ES-I3 (cell line): ENCODE measurements around the gene DNAAF5.

Experiments
- H3K36me3 ChIP-seq: 2 replicates; pipeline ENCODE4 v1.6.1; 2013; ENCODE audit warnings: mild to moderate bottlenecking, low read length, control low read depth, moderate library complexity; ENCODE audit not compliant: insufficient read depth
- H3K4me1 ChIP-seq: 2 replicates; pipeline ENCODE4 v1.6.1; 2013; ENCODE audit warnings: mild to moderate bottlenecking, control low read depth, low read length; ENCODE audit not compliant: insufficient read depth
- H3K9ac ChIP-seq: 2 replicates; pipeline ENCODE4 v1.6.1; 2013; ENCODE audit warnings: low read depth, mild to moderate bottlenecking, low read length, moderate library complexity
- H3K9me3 ChIP-seq: 2 replicates; pipeline ENCODE4 v1.6.1; 2013; ENCODE audit warnings: mild to moderate bottlenecking, low read length, moderate library complexity; ENCODE audit not compliant: control insufficient read depth, insufficient read depth

The DNAAF5 gene

DNA sequence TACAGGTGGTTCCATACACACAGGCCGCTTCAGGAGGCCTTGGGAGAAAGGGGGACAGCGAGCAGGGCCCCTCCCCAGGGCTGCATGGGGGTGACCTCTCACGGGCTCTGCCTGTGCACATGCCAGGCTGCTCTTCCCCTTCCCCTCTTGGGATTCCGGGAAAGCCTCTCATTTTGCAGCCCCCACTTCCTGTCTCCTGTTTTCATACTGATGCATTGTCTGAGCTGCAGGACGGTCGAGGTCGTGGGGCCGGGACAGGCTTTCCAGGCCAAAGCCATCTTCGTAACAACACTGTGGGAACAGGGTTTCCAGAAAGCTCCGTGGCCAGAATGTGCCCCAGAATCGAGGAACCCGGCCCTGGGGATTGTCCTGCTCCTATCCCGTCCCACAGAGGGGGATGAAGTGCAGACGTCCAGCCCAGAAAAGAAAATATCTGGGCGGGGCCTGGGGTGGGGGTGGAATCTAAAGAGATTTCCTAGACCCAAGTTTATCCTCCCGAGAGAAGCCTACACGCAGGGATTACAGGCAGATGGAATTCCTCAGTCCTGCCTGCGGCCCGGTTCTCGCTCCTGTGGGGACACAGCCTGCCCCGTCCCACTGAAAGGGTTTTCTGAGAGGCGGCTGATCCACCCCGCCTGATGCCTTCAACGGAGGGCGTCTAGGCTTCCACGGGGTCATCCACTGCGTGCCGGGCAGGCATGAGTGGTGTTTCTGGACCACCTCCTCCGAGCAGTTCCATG is 29.5 kb upstream of the DNAAF5 start:
- peaks cover 3% of the 10 kb centered on the region; the same call in 1 of the 2 replicates for H3K36me3 ChIP-seq
- no peak overlapping the region for H3K9ac ChIP-seq
- no peaks in the 10 kb centered on the region for H3K9me3 ChIP-seq
- H3K4me1 ChIP-seq: no peaks in the 10 kb centered on the region; the same call in 1 of the 2 replicates

DNA sequence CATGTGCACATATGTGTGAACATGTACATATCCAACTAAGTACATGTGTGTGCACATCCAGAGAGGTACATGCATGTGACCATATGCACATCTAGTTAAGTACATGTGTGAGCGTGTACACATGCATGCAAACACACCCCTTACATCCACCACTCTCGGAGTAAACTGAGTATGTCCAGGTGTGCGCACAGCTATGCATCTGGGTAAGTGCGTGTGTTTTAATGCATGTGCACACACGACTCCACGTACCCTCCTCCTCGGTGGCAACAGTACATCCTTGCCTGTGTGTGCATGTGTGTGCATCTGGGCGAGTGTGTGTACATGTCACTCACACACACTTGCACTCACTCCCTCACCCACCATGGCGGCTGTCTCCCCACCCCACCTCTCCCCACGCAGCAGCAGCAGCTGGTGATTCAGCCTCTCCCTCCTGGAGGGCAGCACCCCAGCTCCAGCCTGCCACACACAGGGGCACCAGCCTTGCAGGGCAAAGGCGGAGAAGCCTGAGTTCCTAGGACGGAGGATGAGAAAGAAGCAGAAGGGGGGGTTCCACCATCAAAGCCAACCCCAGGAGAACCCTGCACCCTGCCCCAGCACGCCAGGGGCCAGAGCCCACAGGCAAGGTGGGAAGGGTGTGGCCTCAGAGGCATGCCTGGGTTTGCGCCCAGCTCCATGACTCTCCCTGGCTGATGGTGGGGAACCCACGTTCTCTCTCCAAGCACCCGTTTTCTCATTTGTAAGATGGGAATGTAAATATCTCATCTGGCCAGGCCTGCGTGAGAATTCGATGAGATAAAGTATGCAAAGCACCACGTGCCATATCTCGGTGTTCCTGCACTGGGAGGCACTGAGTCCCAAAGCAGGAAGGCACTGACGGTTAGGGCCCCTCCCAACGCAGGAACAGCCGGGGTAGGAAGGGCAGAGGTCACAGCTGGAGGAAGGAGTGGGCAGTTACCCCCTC is 27.7 kb upstream of the DNAAF5 start:
- Histone ChIP-seq H3K4me1 (no peaks in the 10 kb centered on the region; the same call in 1 of the 2 replicates), H3K9ac (no peak overlapping the region), H3K9me3 (no peaks in the 10 kb centered on the region), H3K36me3 (0 out of 2 replicates have a peak, but pooled peaks cover 2% of the 10 kb centered on the region)

DNA sequence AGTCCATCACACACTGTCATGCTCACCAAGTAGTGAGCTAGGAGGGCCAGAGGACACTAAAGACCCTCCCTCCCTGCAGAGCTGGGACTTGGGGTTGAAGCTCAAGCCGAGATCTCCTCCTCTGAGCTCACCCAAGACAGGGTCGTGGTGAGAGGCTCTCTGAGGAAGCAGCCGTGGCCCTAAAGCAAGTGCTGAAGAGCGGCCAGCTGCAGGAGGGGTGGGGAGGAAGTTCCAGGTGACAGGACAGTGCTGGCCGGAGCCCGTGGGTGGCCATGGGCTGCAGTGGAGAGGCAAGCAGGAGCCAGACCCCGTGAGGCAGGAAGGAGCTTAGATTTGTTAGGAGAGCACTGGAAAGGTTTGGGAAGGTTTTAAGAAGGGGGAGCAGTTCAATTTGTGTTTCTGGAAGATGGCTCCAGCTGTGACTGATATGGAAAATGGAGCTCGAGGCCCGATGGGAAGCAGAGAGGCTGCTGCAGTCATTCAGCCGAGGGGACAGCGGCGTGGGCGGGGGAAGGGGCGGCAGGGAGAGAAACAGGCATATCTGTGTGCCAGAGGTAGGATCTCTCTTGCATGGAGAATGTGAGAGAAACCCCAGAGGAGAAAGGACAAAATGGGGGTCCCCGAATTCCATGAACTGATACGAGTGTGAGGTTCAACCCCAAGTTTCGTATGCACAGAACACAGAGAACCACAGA is 26.9 kb upstream of the DNAAF5 start:
- H3K9ac ChIP-seq: no peak overlapping the region
- no peaks in the 10 kb centered on the region; the same call in 1 of the 2 replicates for H3K4me1 ChIP-seq
- H3K36me3 ChIP-seq: 0 out of 2 replicates have a peak, but pooled peaks cover 2% of the 10 kb centered on the region
- no peaks in the 10 kb centered on the region for H3K9me3 ChIP-seq

DNA sequence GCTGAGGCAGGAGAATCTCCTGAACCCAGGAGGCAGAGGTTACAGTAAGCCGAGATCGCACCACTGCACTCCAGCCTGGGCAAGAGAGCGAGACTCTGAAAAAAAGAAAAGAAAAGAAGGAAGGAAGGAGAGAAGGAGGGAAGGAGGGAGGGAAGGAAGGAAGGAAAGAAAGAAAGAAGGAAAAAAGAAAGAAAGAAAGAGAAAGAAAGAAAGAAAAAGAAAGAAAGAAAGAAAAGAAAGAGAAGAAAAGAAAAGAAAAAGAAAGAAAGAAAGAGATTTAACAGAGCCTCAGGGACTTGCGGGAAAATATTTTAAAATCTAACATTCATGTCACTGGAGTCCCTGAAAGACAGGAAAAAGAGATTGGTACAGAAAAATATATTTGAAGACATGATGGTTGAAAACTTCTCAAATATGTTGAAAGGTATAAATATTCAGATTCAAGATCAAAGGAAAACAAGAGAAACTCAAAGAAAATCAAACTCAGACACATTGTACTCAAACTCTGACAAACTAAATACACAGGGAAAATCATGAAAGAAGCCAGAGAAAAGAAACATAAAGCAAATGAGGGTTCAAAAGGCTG is 25.3 kb upstream of the DNAAF5 start:
- H3K9ac ChIP-seq: no peak overlapping the region
- 0 out of 2 replicates have a peak, but pooled peaks cover 2% of the 10 kb centered on the region for H3K36me3 ChIP-seq
- no peaks in the 10 kb centered on the region; the same call in 1 of the 2 replicates for H3K4me1 ChIP-seq
- no peaks in the 10 kb centered on the region for H3K9me3 ChIP-seq

DNA sequence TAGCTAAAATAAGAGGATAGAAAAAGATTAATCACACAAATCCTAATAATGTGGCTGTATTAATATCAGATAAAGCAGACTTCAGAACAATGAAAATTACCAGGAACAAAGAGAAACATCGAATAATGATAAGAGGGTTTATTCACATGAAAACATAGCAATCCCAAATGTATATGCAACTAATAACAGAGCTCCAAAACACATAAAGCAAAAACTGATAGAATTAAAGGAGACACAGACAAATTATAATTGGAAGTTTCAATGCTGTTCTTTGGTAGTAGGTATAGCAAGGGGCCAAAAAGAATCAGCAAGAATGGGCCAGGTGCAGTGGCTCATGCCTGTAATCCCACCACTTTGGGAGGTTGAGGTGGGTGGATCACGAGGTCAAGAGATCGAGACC is 23.4 kb upstream of the DNAAF5 start:
- H3K36me3 ChIP-seq: 0 out of 2 replicates have a peak, but pooled peaks cover 2% of the 10 kb centered on the region
- H3K9ac ChIP-seq: no peak overlapping the region
- no peaks in the 10 kb centered on the region; the same call in 1 of the 2 replicates for H3K4me1 ChIP-seq
- no peaks in the 10 kb centered on the region for H3K9me3 ChIP-seq

DNA sequence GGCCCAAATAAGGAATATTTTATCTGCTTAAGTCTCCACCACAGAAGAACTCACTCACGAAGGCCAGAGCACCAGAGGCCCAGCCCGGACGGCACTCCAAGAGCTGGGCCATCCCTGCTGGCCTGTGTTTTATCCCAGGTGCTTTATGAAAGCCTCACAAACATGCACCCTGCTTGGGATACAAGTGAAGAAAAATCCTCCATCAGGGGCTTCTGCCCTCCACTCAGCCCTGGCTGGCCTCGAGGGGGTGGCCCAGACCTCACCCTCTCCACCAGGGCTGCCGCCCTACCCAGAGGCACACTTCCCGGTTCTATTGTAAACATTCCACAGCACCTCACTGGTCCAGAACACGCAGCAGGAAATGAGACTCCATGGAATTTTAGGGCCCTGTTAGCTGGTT is 19.8 kb upstream of the DNAAF5 start:
- Histone ChIP-seq H3K9me3 (no peaks in the 10 kb centered on the region), H3K36me3 (0 out of 2 replicates have a peak, but pooled peaks cover 2% of the 10 kb centered on the region), H3K4me1 (no peaks in the 10 kb centered on the region), H3K9ac (no peak overlapping the region)

DNA sequence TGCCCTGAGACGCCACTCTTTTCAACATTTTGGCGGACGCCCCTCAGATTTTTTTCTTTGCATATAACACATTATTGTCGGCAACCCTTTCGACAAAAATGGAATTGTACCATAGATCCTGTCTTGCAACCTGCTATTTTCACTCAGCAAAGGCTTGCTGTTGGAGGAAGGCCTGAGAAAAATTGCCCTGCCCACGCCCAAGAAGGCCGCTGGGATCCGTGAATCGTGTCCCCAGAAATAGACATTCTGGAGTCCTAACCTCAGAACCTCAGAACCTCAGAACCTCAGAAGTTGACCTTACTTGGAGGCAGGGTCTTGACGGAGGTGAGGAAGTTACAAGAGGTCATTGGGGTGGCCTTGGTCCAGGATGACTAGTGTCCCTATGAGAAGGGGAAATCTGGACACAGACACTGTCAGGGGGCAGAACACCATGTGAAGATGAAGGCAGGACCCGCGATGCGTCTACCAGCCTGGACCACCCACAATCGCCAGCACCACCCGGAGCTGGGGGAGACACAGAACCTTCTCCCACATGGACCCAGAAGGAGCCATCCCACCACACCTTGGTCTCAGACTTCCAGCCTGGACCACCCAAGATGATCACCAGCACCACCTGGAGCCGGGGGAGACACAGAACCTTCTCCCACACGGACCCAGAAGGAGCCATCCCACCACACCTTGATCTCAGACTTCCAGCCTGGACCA is 19.1 kb upstream of the DNAAF5 start:
- Histone ChIP-seq H3K9me3 (no peaks in the 10 kb centered on the region), H3K4me1 (no peaks in the 10 kb centered on the region), H3K9ac (no peak overlapping the region), H3K36me3 (0 out of 2 replicates have a peak, but pooled peaks cover 2% of the 10 kb centered on the region)

DNA sequence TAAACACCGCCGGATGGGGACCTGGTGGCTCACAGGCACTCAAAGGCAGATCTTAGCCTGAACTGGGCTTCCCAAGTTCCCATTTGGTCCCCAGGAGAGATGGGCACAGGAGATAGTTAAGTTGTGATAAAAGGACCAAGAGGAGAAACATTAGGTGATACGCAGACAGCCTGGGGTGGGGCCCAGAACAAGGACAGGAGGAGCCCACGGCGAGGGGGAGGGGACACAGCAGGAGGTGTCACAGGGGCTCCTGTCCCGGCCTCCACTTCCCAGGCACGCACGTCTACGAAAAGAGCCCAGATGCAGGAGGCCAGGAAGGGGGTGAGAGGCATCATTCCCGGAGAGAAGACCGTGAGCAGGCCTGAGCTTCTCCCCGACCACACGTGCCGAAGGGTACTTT is 16.3 kb upstream of the DNAAF5 start:
- no peaks in the 10 kb centered on the region for H3K36me3 ChIP-seq
- H3K9ac ChIP-seq: no peak overlapping the region
- H3K9me3 ChIP-seq: no peaks in the 10 kb centered on the region
- no peaks in the 10 kb centered on the region for H3K4me1 ChIP-seq

DNA sequence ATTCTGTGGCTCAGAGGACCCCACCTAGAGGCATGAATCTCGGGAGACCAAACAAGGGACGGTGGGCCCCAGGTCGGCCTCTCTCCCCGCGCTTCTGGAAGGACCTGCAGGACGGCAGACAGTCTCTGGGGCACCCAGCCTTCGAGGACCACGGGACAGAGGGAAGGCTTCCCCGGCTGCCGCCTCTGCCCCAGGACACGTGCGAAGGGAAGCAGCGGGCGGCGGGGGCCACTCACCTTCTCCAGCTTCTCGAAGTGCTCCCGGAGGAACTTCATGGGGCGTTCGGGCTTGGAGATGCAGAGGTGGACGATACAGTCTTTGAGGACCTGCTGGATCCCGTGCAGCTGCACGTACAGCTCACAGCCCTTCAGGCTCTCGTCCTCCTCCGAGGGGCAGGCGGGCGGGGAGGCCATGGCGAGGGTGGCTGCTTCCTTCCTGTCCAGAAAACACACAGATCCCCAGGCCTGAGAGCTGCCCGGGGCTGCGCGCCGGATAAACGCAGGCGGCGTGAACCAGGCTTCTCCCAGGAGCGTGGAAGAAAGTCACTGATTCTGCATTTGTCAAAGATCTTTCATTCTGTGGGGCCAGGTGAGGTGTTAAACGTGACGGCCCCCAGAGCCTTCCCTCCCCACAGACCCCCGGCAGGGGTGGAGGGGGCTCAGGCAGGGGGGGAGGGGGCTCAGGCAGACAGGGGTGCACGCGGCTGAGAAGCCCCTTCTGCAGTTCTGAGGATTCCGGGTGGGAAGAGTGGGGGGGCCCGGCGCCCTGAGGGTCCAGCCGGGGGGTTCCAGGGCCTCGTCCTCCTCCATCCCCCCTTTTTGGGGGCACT is 15.2 kb upstream of the DNAAF5 start:
- Histone ChIP-seq H3K4me1 (no peaks in the 10 kb centered on the region), H3K9ac (peak overlapping the region; percentile 41; the same call in 1 of the 2 replicates), H3K9me3 (no peaks in the 10 kb centered on the region), H3K36me3 (no peaks in the 10 kb centered on the region)

DNA sequence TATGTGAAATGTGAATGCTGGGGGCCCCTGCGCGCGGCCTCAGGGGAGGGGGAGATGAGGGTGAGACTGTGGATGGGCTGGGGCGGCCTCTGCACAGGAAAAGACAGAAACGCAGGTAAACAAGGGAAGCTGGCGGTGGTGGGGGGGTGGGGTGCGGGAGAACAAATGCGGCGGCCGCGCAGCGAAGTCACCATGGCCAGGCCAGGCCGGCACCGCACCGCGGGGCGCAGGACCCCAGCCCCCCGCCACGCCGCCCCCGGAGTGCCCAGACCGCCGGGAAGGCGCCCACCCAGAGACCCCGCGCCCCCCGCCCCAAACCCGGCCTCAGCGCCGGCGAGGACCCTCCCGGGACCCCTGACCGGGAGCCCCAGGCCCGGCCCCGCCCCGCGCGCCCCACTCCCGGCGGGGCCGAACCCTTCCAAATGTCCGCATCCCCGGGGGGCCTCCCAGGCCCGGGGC is 14.5 kb upstream of the DNAAF5 start:
- Histone ChIP-seq H3K9me3 (no peaks in the 10 kb centered on the region), H3K9ac (peak overlapping the region; percentile 41; the same call in 1 of the 2 replicates), H3K4me1 (no peaks in the 10 kb centered on the region), H3K36me3 (no peaks in the 10 kb centered on the region)

DNA sequence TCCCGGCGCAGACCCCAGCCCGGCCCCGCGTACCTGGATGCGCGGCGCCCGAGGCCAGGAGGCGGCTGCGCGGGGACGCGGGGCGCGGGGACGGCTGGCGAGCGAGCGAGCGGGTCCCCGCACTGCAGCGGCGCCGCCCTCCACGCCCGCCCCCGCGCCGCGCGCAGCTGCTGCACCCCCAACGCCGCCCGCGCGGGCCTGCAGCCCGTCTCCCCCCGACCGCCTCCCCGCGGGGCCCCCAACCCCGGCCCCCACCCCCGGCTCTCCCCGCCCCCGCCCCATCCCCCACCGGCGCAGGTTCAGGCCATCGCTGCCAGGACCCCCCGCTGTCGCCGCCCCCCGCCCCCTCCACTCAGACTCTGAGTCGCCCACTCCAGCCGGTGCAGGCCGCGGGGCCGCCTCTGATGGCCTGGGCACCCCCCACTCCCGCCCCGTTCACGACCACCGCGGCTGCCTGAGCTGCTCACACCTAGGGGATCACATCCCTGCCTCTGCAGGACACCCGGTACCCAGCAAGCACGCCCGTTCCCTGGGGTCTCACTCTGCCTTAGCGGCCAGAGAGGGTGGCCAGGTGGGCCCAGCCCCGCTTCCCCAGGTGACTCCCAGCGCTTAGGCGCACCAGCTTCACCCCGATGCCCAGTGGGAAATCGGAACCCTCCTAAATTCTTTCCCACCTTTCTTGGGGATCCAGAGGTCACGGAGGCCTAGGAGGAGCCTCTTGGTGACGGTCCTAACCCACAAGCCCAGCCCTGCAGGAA is 13.9 kb upstream of the DNAAF5 start:
- Histone ChIP-seq H3K9me3 (no peaks in the 10 kb centered on the region), H3K36me3 (no peaks in the 10 kb centered on the region), H3K4me1 (no peaks in the 10 kb centered on the region), H3K9ac (peak overlapping the region; percentile 44; the same call in 1 of the 2 replicates)

DNA sequence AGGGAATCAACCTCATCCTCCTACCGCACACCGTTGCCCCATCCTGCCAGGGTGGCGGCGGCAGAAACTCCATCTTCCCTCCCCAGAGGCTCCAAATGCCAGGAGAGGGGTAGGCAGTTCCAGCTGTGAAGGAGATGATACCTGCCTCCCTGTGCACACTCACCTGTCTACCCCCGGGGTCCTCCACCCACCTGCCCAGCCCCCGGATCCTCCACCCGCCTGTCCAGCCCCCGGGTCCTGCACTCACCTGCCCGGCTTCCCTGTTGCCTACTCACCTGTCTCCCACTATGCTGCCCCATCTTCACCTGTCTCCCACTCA is 13.4 kb upstream of the DNAAF5 start:
- peak overlapping the region; percentile 44; the same call in 1 of the 2 replicates for H3K9ac ChIP-seq
- H3K9me3 ChIP-seq: no peaks in the 10 kb centered on the region
- H3K36me3 ChIP-seq: no peaks in the 10 kb centered on the region
- H3K4me1 ChIP-seq: no peaks in the 10 kb centered on the region
